GM21381 (cell line): ENCODE data around the gene UQCRQ.

Source experiments
- ATAC-seq: cut with Tn5 transposase; IDR thresholded peaks from one replicate; pipeline ENCODE4 v1.9.1; 2021; ENCODE audit warnings: mild to moderate bottlenecking, moderate library complexity; ENCODE audit not compliant: unreplicated experiment

UQCRQ gene

DNA sequence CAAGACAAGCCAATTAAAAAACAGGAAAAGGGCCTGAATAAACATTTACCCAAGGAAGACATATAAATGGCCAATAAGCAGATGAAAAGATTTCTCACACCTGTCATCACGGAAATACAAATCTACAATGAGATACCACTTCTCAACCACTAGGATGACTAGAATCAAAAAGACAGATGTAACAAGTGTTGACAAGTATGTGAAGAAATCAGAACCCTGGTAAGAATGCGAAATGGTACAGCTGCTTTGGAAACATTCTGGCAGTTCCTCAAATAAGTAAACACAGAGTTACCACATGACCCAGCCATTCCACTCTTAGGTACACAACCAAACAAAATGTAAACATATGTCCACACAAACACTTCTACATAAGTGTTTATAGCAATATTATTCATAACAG, 39.5 kb downstream of the UQCRQ start:
- no peak for ATAC-seq

DNA sequence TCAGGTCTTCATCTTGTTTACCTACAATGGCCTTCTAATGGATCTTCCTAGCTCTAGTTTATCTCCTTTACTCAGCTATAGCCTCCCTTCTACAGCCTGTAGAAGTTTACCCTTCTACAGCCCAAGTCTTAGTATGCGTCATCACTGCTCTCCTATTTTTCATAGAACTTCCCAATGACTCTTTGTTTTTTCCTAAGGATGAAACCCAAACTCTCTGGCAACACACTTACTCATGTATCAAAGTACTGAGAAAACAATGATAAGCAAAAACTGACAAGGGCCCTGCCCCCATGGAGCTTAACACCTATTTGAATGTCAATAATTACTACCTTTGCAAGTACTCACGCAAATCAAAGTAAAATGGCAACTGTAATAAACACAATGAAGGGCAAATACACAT, 40.7 kb downstream of the UQCRQ start:
- ATAC-seq: no peak

DNA sequence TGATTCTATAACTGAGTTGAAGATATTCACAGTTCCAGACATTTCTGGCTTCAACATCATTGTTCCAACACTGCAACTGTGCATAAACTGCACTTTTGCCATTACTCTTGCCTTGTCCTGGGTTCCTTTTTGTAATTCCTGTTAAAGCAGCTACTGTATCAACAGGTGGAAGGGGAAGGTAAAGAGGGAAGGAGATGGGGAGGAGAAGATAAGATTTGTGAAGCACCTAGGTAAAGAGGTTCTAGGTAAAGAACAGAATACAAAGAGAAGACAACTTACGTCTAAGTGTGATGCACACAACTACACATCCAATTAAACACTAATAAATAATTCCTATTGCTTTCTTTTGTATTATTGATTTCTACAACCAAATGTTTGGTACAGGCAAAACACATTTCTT, 43.3 kb downstream of the UQCRQ start:
- ATAC-seq: no peak

DNA sequence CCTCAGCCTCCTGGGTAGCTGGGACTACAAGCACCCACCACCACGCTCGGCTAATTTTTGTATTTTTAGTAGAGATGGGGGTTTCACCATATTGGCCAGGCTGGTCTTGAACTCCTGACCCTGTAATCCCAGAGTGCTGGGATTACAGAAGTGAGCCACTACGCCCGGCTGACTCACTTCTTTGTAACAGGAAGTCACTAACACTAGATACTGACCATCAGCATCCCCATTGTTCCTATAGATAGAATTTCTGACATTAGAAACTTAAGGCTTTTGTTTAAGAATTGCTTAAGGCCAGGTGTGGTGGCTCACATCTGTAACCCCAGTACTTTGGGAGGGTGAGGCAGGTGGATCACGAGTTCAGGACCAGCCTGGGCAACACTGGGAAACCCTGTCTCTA, 49.2 kb downstream of the UQCRQ start:
- no peak for ATAC-seq

DNA sequence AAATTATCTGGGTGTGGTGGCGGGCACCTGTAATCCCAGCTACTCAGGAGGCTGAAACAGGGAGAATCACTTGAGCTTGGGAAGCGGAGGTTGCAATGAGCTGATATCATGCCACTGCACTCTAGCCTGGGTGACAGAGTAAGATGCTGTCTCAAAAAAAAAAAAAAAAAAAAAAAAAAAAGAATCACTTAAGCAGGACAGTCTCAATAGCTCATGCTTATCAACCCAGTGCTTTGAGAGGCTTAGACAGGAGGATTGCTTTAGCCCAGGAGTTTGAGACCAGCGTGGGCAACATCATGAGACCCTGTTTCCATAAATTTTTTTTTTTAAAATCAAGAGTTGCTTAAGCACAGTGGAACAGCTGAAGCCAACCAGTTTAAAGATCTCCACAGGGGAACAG, 49.6 kb downstream of the UQCRQ start:
- no peak for ATAC-seq
